ENCODE results near the gene GAL.

DNA sequence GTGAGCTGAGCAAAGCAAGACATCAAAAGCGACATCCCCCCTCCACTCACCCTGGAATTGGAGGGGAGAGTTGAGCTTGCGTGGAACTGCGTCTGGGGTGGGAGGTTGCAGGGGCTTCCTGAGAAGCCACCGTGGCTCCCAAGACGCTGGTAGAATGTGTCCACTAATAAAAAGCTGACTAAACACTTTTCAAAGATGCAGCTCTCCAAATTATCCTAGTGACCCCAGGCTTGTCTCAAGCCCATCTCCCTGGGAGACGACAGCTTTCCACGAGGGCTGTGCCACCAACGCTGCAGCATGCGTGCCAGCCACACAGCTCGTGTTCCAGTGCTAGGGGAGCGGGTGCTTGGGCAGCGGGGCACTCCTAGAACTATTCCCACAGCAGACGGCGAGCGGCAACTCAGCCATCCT lies 6.3 kb upstream of the GAL start:
- TF ChIP-seq, protein P1, sequence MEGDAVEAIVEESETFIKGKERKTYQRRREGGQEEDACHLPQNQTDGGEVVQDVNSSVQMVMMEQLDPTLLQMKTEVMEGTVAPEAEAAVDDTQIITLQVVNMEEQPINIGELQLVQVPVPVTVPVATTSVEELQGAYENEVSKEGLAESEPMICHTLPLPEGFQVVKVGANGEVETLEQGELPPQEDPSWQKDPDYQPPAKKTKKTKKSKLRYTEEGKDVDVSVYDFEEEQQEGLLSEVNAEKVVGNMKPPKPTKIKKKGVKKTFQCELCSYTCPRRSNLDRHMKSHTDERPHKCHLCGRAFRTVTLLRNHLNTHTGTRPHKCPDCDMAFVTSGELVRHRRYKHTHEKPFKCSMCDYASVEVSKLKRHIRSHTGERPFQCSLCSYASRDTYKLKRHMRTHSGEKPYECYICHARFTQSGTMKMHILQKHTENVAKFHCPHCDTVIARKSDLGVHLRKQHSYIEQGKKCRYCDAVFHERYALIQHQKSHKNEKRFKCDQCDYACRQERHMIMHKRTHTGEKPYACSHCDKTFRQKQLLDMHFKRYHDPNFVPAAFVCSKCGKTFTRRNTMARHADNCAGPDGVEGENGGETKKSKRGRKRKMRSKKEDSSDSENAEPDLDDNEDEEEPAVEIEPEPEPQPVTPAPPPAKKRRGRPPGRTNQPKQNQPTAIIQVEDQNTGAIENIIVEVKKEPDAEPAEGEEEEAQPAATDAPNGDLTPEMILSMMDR (IDR thresholded peaks at IDR 0.05; ENCODE audit: low read length), result no peak
- TF ChIP-seq EZH2 (IDR thresholded peaks at IDR 0.05; ENCODE audit: borderline replicate concordance, low read length), result no peak

Data from OCI-LY1 (cell line).